Uterus (tissue), 4 donors: Measurements from ENCODE around the gene LMOD1. TPM values are rescaled to one million over a fixed set of nuclear protein-coding genes. Genes with fewer than 3 reads are reported as not detected.
"Not testable (repeated sequence)": the region's sequence is repeated elsewhere in the genome, so short reads cannot be mapped to it uniquely, and the experiment has no call there.

Experiments
- DNase-seq, 2 donors: peaks; one replicate each; pipeline ENCODE4 v3.0.0-alpha.2; 2019 to 2020
- H3K27ac ChIP-seq, 2 donors: fragments of 200-600 bp; sonication (generic); 1 replicate in 1 of 2; 2 replicates in 1 of 2; pipeline ENCODE4 v1.5.1; 2016 to 2018
- H3K27me3 ChIP-seq, 2 donors: fragments of 200-600 bp; sonication (generic); one replicate each; pipeline ENCODE4 v1.5.1; 2018 to 2019; ENCODE audit warnings: control low read depth in 1 of 2
- H3K36me3 ChIP-seq, 2 donors: fragments of 200-600 bp; sonication (generic); one replicate each; pipeline ENCODE4 v1.5.1; 2019; ENCODE audit warnings: control low read depth in 1 of 2
- H3K4me1 ChIP-seq, 2 donors: fragments of 200-600 bp; sonication (generic); one replicate each; pipeline ENCODE4 v1.5.1; 2018 to 2019; ENCODE audit warnings: control low read depth in 1 of 2
- H3K4me3 ChIP-seq, 2 donors: fragments of 200-600 bp; sonication (generic); 1 replicate in 1 of 2; 2 replicates in 1 of 2; pipeline ENCODE4 v1.5.1; 2018 to 2019; ENCODE audit warnings: mild to moderate bottlenecking in 1 of 2
- H3K9me3 ChIP-seq, 2 donors: fragments of 200-600 bp; sonication (generic); one replicate each; pipeline ENCODE4 v1.5.1; 2019; ENCODE audit warnings: control low read depth in 1 of 2
- CTCF ChIP-seq, 4 experiments: fragments of 200-600 bp in 2 of 4; fragments of 450-650 bp in 2 of 4; sonication (generic) in 2 of 4; IDR thresholded peaks; one replicate each; pipeline ENCODE4 v1.5.1; 2016 to 2019; ENCODE audit warnings: antibody characterized with exemption in 4 of 4, mild to moderate bottlenecking in 2 of 4, moderate library complexity in 1 of 4
- POLR2A ChIP-seq, 2 donors: fragments of 450-650 bp; IDR thresholded peaks; one replicate each; pipeline ENCODE4 v1.6.1; 2016; ENCODE audit warnings: antibody characterized with exemption in 2 of 2, mild to moderate bottlenecking in 1 of 2, moderate library complexity in 1 of 2
- intact Hi-C: fragments of 100-400 bp; cut with DNase I; formaldehyde crosslinking; loops from one replicate; pipeline ENCODE4 v1.15.1; 2023; ENCODE audit warnings: low total_unique reads
- total RNA-seq, 4 donors: library from RNA; depleted of rRNA in 3 of 4; stranded (reverse); fragments of >200 nt in 3 of 4; gene quantifications; one replicate each; pipeline versions ENCODE4 v1.1.0 to v1.2.4, GENCODE V29; 2014 to 2023
- donor health status: DM: yes; HTN: yes; CAD: no.

Gene LMOD1
- total RNA-seq, 4 donors from 2014 or later = 38.9 to 377 (median 147) TPM

- DNase-seq = no peak
- TF ChIP-seq POLR2A (IDR thresholded peaks at IDR 0.05) (no peak), CTCF (IDR thresholded peaks at IDR 0.05) (peak in 2 of 4 experiments; percentile 10 to 13)
- Histone ChIP-seq H3K27ac (no peak overlapping the region), H3K36me3 (no peaks in the 10 kb centered on the region), H3K4me1 (no peaks in the 10 kb centered on the region), H3K9me3 (no peaks in the 10 kb centered on the region), H3K4me3 (no peak overlapping the region), H3K27me3 (no peaks in the 10 kb centered on the region)
- intact Hi-C loops = loop anchor here (5.0 kb wide), 1 partner anchor 96 kb away; no protein-coding TSS in a partner anchor
Measured at GRCh38 chr1:201876148-201876818, 70.1 kb downstream of the LMOD1 start.

DNA sequence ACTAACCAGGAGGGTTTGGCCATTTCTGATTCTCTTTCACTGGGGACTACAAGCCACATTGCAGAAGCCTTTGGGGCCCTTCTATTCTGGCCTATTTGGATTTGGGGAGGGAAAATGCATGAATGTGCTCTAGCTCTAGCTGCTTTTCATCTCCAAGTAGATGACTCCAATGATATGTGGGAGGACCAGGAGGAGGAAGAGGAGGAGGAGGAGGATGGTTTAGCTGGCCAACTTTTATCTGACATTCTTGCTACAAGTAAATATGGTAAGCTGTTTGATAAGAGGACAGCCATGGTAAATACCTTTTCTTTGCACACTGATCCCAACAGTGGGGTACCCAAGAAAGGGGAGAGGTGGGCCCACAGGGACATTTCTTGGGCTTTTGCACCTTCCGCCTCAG lies 71.7 kb downstream of the LMOD1 start:
- intact Hi-C loops = loop anchor here (5.0 kb wide), 1 partner anchor 98 kb away; no protein-coding TSS in a partner anchor
- no peak for TF ChIP-seq CTCF (IDR thresholded peaks at IDR 0.05)
- no peak for TF ChIP-seq POLR2A (IDR thresholded peaks at IDR 0.05)
- Histone ChIP-seq H3K9me3 (no peaks in the 10 kb centered on the region), H3K4me3 (no peak overlapping the region), H3K4me1 (no peaks in the 10 kb centered on the region), H3K27ac (no peak overlapping the region), H3K27me3 (no peaks in the 10 kb centered on the region), H3K36me3 (no peaks in the 10 kb centered on the region)
- no peak for DNase-seq

DNA sequence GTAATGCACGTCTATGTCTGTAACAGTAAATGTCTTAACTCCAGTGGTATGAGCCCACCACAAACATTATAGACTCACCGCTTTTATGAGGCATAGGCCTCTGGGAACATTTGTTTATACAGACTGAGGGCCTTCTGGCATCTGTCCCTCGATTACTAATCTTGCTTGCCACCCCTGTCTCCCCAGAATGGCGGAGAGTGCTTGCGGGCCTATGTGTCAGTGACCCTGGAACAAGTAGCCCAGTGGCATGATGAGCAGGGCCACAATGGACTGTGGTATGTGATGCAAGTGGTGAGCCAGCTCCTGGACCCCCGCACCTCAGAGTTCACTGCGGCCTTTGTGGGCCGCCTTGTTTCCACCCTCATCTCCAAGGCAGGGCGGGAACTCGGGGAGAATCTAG lies 76.0 kb downstream of the LMOD1 start:
- intact Hi-C loops = no loop called here
- Histone ChIP-seq H3K27ac (no peak overlapping the region), H3K4me1 (no peaks in the 10 kb centered on the region), H3K9me3 (no peaks in the 10 kb centered on the region), H3K36me3 (peaks cover 0 to 6% of the 10 kb centered on the region in 2 donors), H3K27me3 (no peaks in the 10 kb centered on the region), H3K4me3 (no peak overlapping the region)
- TF ChIP-seq POLR2A (IDR thresholded peaks at IDR 0.05) (no peak), CTCF (IDR thresholded peaks at IDR 0.05) (no peak)
- DNase-seq = no peak

DNA sequence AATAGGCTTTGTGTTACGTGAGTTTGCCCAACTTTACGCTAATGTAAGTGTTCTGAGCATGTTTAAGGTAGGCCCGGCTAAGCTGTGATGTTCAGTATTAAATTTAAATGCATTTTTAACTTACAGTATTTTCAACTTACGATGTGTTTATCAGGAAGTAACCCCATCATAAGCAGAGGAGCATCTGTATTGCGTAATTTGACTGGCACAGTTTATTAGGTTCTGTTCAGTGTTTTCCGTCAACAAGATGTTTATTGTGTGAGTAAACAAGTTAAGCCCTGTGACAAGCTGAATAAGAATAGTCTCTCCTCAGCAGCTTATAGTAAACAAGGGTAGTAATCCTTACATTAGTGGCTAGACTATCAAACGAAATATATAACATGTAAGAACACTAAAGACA lies 84.9 kb downstream of the LMOD1 start:
- no peak for DNase-seq
- Histone ChIP-seq H3K4me1 (no peaks in the 10 kb centered on the region), H3K27me3 (no peaks in the 10 kb centered on the region), H3K27ac (no peak overlapping the region), H3K9me3 (no peaks in the 10 kb centered on the region), H3K4me3 (no peak overlapping the region), H3K36me3 (no peaks in the 10 kb centered on the region)
- TF ChIP-seq POLR2A (IDR thresholded peaks at IDR 0.05) (no peak), CTCF (IDR thresholded peaks at IDR 0.05) (no peak)
- intact Hi-C loops = no loop called here

GRCh38 chr1:201859424-201859823 lies 86.9 kb downstream of the LMOD1 start:
- Histone ChIP-seq H3K4me1 (no peaks in the 10 kb centered on the region), H3K9me3 (no peaks in the 10 kb centered on the region), H3K27ac (no peak overlapping the region), H3K4me3 (no peak overlapping the region), H3K27me3 (no peaks in the 10 kb centered on the region), H3K36me3 (no peaks in the 10 kb centered on the region)
- TF ChIP-seq POLR2A (IDR thresholded peaks at IDR 0.05) (no peak), CTCF (IDR thresholded peaks at IDR 0.05) (no peak)
- intact Hi-C loops = no loop called here
- DNase-seq = no peak

GRCh38 chr1:201856722-201857121 lies 89.6 kb downstream of the LMOD1 start:
- intact Hi-C loops, H3K4me3 ChIP-seq, H3K27ac ChIP-seq, H3K36me3 ChIP-seq, H3K9me3 ChIP-seq, H3K27me3 ChIP-seq, H3K4me1 ChIP-seq, DNase-seq: not testable (repeated sequence)
